NCI-H2171 (cell line): ENCODE data around the gene EME2.
"Not testable (repeated sequence)": the region's sequence is repeated elsewhere in the genome, so short reads cannot be mapped to it uniquely, and the experiment has no call there.

ENCODE experiments used
- DNase-seq: peaks from one replicate; lab custom pipeline; 2025; lab: John Stamatoyannopoulos, UW

Gene EME2, protein sequence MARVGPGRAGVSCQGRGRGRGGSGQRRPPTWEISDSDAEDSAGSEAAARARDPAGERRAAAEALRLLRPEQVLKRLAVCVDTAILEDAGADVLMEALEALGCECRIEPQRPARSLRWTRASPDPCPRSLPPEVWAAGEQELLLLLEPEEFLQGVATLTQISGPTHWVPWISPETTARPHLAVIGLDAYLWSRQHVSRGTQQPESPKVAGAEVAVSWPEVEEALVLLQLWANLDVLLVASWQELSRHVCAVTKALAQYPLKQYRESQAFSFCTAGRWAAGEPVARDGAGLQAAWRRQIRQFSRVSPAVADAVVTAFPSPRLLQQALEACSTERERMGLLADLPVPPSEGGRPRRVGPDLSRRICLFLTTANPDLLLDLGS

DNA sequence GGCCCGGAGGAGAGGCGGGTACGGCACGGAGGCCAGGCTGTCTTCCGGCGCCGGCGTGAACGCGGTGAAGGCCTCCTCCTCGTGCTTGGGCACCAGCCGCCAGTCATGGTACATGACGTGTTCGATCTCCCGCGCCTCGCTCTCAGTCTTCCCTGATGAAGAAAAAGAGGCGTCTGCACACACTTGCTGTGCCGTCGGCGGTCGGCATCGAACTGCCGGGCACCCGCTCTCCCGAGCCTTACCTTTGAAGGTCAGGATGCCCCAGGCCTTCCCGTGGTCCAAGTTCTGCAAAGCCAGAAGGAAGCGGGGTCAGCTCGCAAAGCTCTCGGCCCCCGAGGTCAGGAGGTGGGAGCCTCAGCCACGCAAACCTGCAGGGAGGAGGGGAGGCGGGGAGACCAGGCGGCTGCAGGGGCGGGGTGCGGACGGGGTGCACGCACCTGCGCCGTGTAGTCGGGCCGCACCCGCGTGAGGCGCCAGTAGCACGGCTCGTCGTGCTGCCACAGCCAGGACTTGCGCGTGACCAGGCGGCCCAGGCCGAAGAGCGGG is at the start of gene EME2:
Gene EME2 (plus strand): TSS at position 449 of the 546 bp plus-strand sequence. CDS start 418 bp downstream, outside the sequence.
- peak; percentile 27 for DNase-seq

DNA sequence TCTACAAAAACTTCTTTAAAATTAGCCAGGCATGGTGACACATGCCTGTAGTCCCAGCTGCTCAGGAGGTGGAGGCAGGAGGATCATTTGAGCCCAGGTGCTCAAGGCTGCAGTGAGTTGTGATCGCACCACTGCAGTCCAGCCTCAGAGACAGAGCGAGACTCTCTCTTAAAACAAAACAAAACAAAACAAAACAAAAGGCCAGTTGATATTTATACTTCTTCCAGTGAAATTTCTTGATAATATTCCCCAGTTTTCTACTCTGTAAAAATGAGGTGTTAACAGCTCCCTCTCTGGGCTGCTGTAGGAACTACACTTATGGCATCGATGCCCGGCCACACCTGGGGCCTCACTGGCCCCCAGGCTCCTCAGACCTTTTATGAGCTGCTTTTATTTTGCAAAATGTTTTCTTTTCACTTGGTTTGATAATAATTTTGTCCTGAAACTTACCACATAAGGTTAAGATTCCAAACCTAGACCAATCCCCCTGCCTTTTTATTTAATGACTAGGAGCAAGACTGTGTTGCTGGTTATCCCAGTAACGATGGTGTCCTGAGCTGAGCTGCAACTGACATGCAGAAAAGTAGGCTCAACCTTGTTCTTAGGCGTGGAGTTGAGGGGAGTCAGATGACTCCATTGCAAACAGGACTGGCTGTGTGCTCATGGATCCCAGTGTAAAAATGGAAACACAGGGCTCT is 49.0 kb upstream of the EME2 start:
- no peak for DNase-seq

DNA sequence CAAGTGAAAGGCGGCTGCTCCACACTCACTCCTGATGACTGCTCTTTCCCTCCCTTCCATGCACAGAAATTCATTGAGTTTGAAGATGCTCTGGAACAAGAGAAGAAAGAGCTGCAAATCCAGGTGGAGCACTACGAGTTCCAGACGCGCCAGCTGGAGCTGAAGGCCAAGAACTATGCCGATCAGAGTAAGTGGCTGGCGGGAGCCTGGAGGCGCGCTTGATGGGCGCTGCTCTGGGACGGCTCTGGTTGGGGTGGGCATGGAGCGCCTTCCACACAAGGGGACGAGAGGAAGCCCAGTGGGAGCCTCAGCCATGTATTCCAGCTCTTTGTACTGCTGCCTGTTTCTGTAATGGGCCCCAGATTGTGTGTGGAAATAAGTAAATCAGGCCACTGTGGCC is 48.1 kb upstream of the EME2 start:
- no peak for DNase-seq

DNA sequence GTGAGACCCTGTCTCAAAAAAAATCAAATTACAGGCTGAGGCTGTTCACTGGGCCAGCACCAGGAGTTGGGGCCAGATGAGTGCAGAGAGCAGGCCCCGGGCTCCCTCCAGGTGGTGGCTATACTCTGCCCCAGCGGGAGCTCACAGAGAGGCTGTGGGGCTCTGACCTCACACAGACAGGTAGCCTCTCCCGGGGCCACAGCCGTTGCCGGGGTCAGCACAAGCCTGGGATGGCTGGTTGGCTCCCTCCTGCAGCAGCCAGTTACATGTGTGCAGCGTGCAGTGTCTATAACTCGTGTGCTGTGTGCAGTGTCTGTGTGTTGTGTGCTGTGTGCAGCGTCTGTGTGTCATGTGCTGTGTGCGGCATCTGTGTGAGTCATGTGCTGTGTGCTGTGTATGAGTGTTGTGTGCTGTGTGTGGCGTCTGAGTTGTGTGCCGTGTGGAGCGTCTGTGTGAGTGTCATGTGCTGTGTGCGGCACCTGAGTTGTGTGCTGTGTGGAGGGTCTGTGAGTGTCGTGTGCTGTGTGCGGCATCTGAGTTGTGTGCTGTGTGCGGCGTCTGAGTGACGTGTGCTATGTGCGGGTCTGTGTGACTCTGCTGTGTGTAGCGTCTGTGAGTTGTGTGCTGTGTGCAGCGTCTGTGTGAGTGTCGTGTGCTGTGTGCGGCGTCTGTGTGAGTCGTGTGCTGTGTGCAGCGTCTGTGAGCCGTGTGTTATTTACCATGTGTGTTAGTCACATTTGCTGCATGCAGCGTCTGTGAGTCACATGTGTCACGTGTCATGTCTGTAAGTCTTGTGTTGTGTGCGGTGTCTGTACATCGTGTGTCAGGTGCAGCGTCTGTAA is 45.7 kb upstream of the EME2 start:
- DNase-seq: no peak

DNA sequence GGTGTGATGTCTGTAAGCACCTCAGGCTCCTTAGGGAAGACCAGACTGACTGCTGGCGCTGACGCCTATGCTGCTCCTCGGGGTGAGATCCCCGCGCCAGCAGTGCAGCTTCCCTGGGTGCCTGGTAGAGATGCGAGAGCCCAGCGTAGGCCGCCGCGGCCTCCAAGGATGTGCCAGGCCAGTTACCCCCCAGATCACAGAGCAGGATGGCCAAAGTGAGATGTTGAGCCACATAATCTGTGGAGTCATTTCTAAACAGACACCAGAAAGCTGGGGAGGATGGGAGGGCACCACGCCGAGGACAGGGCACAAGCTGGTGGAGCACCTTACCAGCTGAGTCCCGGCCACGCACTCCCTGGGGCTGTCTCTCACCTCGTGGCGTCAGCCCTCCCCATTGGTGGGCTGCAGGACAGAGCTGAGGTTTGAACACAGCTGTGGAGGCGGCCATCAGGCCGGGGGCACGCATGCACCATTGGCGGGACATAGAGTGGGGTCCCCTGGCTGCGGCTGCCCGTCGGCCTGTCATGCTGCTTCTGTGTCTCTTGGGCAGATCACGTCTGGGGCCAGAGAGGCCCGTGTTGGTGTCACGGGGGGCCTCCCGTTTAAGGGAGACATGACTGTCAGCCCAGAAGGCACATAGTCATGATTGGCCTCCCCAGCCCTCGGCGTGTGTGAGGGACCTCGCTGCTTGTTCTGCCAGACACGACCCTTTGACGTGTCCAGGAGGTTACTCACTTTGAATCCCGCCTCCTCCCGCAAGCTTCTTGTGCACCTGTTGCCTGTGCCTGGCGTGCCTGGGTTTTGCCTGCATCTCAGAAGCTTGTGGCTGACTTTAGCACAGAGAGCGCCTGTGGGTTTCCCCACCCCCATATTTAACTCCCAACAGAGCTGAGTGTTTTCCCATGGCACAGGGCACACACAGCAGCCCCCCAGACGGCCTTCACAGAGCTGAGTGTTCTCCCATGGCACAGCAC is 44.7 kb upstream of the EME2 start:
- DNase-seq: no peak

DNA sequence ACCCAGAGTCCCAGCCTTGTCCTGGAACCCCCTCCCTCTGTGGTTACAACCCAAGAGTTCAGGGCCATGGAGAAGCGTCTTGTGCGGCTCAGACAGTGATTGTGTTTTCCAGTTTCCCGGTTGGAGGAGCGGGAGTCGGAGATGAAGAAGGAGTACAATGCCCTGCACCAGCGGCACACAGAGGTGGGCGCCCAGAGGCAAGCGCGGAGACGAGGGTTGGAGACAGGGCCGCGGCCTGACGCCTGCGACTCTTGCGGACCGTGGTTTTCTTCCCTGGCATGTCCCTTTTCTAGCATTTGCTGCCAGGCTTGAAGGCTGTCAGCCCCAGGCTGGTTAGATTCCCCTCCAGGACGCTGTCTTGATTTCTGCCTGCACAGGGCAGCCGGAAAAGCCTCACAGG is 43.6 kb upstream of the EME2 start:
- DNase-seq: no peak

DNA sequence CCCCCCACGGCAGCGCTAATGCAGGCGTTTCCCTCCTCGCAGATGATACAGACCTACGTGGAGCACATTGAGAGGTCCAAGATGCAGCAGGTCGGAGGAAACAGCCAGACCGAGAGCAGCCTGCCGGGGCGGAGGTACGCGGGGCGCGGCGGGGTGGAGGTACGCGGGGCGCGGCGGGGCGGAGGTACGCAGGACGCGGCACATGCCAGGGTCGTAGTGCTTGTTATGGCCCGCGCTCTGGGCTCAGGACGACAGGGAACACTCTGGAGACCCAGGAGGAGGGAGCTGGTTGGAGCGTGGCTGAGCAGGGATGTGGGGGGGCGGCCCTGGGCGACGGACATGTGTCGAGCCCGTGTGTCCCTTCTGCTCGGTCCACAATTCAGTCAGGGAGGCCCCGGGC is 43.2 kb upstream of the EME2 start:
- DNase-seq: no peak

DNA sequence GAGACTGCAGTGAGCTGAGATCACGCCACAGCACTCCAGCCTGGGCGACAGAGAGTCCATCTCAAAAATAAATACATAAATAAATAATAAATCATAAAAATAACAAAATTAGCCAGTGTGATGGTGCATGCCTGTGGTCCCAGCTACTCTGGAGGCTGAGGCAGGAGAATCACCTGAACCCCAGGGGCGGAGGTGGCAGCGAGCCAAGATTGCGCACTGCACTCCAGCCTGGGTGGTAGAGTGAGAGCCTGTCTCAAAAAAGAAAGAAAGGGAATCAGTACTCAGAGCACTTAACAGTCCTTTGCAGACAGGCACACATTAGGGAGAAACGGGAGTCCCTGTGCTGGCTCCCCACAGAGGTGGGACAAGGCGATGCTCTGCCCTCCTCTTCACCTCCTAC is 41.5 kb upstream of the EME2 start:
- DNase-seq: no peak

DNA sequence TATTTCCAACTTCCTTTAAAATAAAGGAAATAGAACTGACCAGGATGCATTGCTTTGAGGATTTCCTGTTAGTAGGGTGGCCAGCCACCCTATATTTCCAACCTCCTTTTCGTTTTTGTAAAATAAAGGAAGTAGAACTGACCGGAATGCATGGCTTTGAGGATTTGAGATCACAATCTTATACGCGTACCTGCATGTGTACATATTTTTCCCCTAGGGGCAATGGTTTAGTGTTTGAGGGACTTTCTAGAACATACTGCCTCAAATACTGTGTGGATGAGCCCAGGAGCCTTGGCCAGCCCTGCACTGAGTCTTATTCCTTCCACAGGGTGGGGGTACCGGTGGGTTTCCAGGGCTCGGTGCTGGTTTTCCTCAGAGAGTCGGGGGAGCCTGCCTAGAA is 41.0 kb upstream of the EME2 start:
- no peak for DNase-seq

DNA sequence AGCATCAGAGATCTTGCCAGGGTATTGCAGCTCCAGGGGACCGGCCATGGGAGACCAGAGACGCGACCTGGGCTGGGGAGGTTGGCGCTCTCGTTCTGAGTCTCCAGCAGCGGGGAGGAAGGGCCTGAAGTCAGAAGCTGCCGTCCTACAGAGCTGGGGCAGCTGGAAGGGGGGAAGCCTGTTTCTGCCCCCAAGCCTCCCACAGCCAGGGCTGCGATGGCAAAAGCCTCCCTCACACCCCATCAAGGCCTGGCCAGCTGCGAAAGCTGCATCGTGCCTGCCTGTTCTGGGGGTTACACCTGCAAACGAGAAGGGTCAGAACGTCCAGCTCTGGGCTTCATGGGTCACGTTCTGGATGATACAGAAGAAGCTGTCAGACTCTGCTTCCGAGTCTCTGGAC is 40.5 kb upstream of the EME2 start:
- no peak for DNase-seq

DNA sequence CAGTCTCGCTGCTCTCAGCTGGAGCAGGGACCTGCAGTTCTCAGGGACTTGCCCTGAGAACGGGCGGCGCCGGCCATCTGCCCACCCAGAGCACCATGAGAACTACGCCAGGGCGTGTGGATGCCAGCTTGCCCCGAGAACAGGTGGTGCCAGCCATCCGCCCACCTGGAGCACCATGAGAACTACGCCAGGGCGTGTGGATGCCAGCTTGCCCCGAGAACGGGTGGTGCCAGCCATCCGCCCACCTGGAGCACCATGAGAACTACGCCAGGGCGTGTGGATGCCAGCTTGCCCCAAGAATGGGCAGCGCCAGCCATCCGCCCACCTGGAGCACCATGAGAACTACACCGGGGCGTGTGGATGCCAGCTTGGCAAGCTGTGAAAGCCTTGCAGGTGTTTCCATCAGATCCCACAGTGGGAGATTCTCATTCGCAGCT is 40.0 kb upstream of the EME2 start:
- not testable (repeated sequence) for DNase-seq

DNA sequence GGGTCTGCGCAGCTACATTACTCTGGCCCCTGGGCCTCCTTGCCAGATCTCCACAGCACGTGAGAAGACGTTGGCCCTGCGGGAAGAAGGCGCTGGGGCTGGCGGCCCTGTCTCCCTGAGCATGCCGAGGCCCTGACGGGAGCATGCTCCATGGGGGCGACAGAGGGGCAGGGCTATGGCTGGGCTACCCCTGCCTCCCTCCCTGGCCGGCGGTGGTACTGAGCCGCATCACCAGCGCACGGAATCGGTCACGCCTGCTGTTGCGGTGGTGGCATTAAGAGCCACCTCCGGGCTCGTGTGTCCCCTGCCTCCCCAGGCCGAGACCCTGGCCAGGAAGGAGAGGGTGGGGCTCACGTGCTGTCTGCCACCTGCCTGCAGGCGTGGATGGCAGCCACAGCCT is 38.5 kb upstream of the EME2 start:
- no peak for DNase-seq

DNA sequence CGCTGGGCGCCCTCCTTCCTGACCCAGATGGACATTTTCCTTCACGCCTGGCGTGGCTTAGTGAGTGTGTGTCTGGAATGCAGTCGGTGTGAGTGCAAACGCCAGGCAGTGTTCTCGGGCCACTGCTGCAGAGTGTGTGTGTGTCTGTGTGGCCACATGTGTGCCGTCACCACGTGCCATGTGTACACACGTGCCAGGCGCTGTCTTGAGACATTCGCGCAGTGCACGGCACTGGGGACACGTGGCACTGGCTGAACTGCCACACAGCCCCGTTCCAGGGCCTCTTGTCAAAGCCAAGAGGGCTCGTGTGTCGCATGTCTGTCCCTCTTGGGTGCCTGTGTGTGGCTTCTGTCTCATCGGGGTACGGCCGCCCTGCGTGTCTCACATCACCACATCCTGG is 37.8 kb upstream of the EME2 start:
- DNase-seq: no peak

DNA sequence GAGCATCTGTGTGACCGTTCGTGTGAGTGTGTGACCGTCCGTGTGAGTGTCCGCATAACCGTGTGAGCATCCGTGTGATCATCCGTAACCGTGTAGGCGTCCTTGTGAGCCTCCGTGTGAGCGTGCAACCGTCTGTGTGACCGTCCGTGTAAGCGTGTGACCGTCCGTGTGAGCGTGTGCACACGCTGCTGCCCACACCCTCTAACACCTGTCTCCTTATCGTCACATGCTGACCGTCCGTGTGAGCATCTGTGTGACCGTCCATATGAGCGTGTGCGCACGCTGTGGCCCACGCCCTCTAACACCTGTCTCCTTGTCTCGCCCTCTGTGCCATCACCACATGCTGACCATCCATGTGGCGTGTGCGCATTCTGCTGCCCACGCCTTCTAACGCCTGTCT is 32.4 kb upstream of the EME2 start:
- no peak for DNase-seq

DNA sequence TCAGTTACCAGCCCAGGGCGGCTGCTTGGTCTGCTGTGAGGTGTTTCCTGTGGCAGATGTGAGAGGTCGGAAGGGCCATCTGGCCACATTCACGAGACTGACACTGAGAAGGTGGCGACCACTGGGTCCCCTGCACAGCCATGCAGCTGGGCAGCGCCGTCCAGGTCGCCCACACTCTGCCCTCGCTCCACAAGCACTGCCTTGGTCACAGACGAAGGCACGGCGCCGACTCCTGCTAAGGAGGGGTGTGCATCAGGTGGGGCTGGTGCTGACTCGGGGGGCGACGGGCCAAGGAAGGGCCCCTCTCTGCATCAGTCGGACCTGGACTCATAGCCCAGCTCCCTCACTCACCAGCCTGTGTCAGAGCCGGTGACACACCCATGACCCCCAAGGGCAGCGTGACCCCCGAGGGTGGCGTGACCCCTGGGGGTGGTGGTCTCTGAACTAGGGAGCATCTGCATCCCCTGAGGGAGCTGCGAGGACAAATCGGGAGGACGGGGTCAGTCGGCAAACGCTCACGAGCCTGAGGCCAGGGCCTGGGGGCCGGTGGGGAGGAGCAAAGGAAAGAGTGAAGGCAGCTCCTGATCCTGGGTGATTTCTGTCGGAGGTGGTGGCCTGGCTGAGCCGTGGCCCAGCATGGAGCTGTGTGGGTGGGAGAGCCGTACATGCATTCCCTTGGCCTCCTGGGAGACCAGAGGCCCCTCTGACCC is 31.7 kb upstream of the EME2 start:
- DNase-seq: no peak

DNA sequence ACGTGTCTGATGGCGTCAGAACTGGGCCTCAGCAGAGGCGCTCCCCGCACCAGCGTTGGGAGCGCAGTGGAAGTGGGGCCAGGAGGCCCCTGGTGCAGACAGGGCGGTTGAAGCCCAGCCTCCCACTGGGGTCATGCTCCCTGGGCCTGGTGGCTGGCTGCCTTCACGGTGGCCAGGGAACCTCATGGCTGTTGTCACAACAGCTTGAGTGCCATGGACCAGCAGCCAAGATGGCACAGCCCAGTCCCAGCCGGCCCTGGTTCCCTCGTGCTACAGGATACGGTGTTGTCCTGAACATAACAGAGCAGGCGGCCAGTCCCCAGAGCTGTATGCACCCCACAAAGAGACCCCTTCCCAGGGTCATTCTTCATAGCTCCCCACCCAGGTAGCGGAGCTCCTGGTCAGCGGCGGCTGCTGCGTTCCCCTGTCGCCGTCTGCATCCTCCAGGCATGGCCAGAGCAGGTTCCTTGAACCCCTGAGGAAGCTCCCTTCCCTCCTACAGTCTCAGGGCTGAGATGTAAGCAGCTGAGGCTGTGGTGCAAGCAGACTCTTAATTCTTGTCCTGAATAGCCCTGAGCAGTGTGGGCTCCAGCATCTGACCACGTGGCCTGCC is 31.0 kb upstream of the EME2 start:
- DNase-seq: no peak

DNA sequence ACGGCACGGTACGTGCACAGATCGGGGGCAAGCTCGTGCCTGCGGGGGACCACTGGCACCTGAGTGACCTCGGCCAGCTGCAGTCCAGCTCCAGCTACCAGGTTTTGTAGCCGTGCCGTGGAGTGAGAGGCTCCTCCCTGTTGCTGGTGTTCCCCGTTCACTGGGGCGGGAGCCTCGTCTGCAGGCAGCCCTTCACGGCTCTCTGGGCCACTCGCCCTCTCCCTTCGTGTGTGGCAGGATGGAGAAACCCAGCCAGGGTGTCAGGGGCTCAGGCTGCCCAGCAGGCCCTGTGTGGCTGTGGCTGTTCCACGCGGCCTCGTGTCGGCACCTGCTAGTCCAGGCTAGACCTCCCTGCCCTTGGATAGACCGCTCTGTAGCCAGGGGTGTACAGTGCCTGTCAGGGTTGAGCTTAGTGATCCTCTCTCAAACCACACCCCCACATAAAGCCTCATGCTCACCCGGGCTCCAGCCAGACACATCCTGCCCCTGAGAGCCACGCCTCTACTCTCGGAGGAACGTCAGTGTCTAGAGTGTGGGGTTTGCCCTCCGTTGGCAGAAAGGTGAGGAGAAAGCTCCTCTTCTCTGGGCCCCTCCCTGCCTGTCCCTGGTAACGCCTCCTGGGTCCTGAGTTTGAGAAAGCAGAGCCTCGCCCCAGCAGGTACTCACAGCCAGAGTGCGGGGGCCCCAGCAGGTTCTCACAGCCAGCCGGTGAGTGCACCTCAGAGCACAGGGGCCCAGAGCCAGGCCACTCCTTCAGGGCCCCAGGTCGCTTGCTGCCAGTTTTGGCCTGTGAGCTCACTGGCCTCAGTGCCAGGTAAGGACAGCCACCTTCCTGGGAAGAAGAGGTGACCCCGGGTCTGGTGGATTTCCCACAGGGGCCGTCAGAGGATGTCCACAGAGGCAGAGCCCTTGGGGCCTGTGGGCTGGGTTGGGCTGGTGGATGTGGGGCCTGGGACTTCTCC is 29.0 kb upstream of the EME2 start:
- no peak for DNase-seq

DNA sequence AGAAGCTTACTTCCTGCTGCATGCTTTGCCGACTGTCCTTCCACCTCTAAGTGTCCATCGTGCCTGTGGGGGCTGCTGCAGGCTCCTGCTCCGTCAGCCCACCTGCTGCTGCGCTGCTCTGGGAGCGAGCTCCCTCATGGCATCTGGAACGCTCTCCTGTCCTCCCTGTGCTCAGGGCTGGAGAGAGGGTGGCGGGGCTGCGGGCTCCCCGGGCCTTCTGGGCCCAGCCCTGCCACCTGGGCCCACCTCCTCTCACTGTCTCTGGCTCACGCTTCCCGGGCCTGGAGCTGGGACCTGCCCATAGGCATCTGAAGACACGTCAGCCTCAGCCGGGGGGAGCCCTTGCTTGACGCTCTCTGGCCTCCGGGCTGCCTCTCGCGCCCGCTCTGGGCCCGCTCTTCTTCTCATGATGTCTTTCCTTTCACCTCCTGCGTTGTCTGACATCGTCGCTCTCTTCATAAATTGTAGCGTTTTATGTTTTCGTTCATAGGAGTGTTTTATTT is 28.2 kb upstream of the EME2 start:
- DNase-seq: no peak
